Trophoblast cell (in vitro differentiated cells and primary cell): Measurements from ENCODE around the gene KCTD21.

Source experiments
- DNase-seq, 2 donors: peaks; one replicate each; pipeline ENCODE4 v3.0.0-alpha.2; 2016
- H2AFZ ChIP-seq: 2 replicates; pipeline ENCODE4 v1.6.1; 2013; ENCODE audit warnings: low read length, moderate library complexity, mild to moderate bottlenecking; ENCODE audit not compliant: insufficient read depth, poor library complexity
- H2AK5ac ChIP-seq: 2 replicates; pipeline ENCODE4 v1.6.1; 2013; ENCODE audit warnings: mild to moderate bottlenecking, low read length
- H2BK120ac ChIP-seq: 2 replicates; pipeline ENCODE4 v1.6.1; 2013; ENCODE audit warnings: low read length, mild to moderate bottlenecking, moderate library complexity; ENCODE audit not compliant: insufficient read depth, poor library complexity
- H2BK12ac ChIP-seq: 2 replicates; pipeline ENCODE4 v1.6.1; 2013; ENCODE audit warnings: mild to moderate bottlenecking, low read length, moderate library complexity
- H2BK5ac ChIP-seq: 2 replicates; pipeline ENCODE4 v1.6.1; 2013; ENCODE audit warnings: low read length, low read depth, moderate library complexity, mild to moderate bottlenecking; ENCODE audit not compliant: poor library complexity
- H3K14ac ChIP-seq: 2 replicates; pipeline ENCODE4 v1.6.1; 2013; ENCODE audit warnings: mild to moderate bottlenecking, low read length
- H3K18ac ChIP-seq: 2 replicates; pipeline ENCODE4 v1.6.1; 2013; ENCODE audit warnings: mild to moderate bottlenecking, low read length
- H3K23ac ChIP-seq: 2 replicates; pipeline ENCODE4 v1.6.1; 2013; ENCODE audit warnings: low read length
- H3K27ac ChIP-seq: 2 replicates; pipeline ENCODE4 v1.5.1; 2013; ENCODE audit warnings: low read depth, mild to moderate bottlenecking, inconsistent platforms, low read length, moderate library complexity
- H3K27me3 ChIP-seq: 2 replicates; pipeline ENCODE4 v1.6.1; 2013; ENCODE audit warnings: inconsistent platforms, mild to moderate bottlenecking, low read length, moderate library complexity; ENCODE audit not compliant: insufficient read depth
- H3K36me3 ChIP-seq, 2 experiments: 1 replicate in 1 of 2; 2 replicates in 1 of 2; pipeline ENCODE4 v1.6.1; 2013; ENCODE audit warnings: low read length in 2 of 2, mild to moderate bottlenecking in 2 of 2, moderate library complexity in 1 of 2; ENCODE audit not compliant: insufficient read depth in 2 of 2, control insufficient read depth in 1 of 2
- H3K4ac ChIP-seq: 2 replicates; pipeline ENCODE4 v1.6.1; 2013; ENCODE audit warnings: low read depth, mild to moderate bottlenecking, low read length, moderate library complexity
- H3K4me1 ChIP-seq, 2 experiments: 1 replicate in 1 of 2; 2 replicates in 1 of 2; pipeline ENCODE4 v1.6.1; 2013; ENCODE audit warnings: low read length in 2 of 2, mild to moderate bottlenecking in 2 of 2, moderate library complexity in 1 of 2; ENCODE audit not compliant: insufficient read depth in 2 of 2, control insufficient read depth in 1 of 2
- H3K4me2 ChIP-seq: 2 replicates; pipeline ENCODE4 v1.6.1; 2013; ENCODE audit warnings: inconsistent platforms, mild to moderate bottlenecking, low read length, moderate library complexity
- H3K4me3 ChIP-seq: 2 replicates; pipeline ENCODE4 v1.5.1; 2013; ENCODE audit warnings: mild to moderate bottlenecking, low read depth, low read length, inconsistent platforms
- H3K79me1 ChIP-seq: one replicate; pipeline ENCODE4 v1.6.1; 2013; ENCODE audit warnings: low read length
- H3K79me2 ChIP-seq: 2 replicates; pipeline ENCODE4 v1.6.1; 2013; ENCODE audit warnings: low read length, mild to moderate bottlenecking; ENCODE audit not compliant: control insufficient read depth, insufficient read depth, poor library complexity
- H3K9ac ChIP-seq: 2 replicates; pipeline ENCODE4 v1.6.1; 2013; ENCODE audit warnings: mild to moderate bottlenecking, low read length
- H3K9me3 ChIP-seq: 2 replicates; pipeline ENCODE4 v1.6.1; 2013; ENCODE audit warnings: low read depth, mild to moderate bottlenecking, control low read depth, inconsistent platforms, low read length; ENCODE audit not compliant: insufficient read depth
- H4K12ac ChIP-seq: 2 replicates; pipeline ENCODE4 v1.6.1; 2013; ENCODE audit warnings: low read depth, mild to moderate bottlenecking, low read length, moderate library complexity
- H4K8ac ChIP-seq: 2 replicates; pipeline ENCODE4 v1.6.1; 2013; ENCODE audit warnings: low read depth, mild to moderate bottlenecking, low read length, moderate library complexity
- H4K91ac ChIP-seq: one replicate; pipeline ENCODE4 v1.6.1; 2013; ENCODE audit warnings: low read depth, mild to moderate bottlenecking, low read length, moderate library complexity
- WGBS: extraction: QIAGEN DNeasy Blood & Tissue Kit; methylation state at CpG from one replicate; pipeline ENCODE4 v1.1.7; 2013; ENCODE audit warnings: missing lambda C conversion rate; ENCODE audit not compliant: insufficient read length, insufficient coverage; ENCODE audit errors: extremely low coverage; 5-methylcytosine and 5-hydroxymethylcytosine counted together

The KCTD21 gene

GRCh38 chr11:78202733-78203167 is 14.3 kb upstream of the KCTD21 start:
- H3K27ac ChIP-seq: no peak overlapping the region
- H2BK5ac ChIP-seq: no peak overlapping the region
- peaks cover 2% of the 10 kb centered on the region for H3K79me2 ChIP-seq
- DNase-seq: no peak
- H3K4ac ChIP-seq: no peak overlapping the region
- no peak overlapping the region for H3K23ac ChIP-seq
- H2AK5ac ChIP-seq: no peak overlapping the region
- no peak overlapping the region for H4K8ac ChIP-seq
- H4K12ac ChIP-seq: no peak overlapping the region
- WGBS: no CpG with 5 or more reads among the region's 3 CpGs
- no peak overlapping the region for H4K91ac ChIP-seq
- H3K4me3 ChIP-seq: no peak overlapping the region
- peaks cover 7 to 8% of the 10 kb centered on the region in 2 experiments for H3K4me1 ChIP-seq
- peaks cover 1% of the 10 kb centered on the region for H3K9me3 ChIP-seq
- H3K14ac ChIP-seq: no peak overlapping the region
- no peaks in the 10 kb centered on the region for H3K79me1 ChIP-seq
- no peak overlapping the region for H3K18ac ChIP-seq
- H3K4me2 ChIP-seq: no peak overlapping the region
- H2BK12ac ChIP-seq: no peak overlapping the region
- no peak overlapping the region for H2AFZ ChIP-seq
- no peak overlapping the region for H2BK120ac ChIP-seq
- no peaks in the 10 kb centered on the region for H3K27me3 ChIP-seq
- H3K9ac ChIP-seq: no peak overlapping the region
- H3K36me3 ChIP-seq: peaks cover 64 to 72% of the 10 kb centered on the region in 2 experiments

GRCh38 chr11:78201096-78201818 is 12.8 kb upstream of the KCTD21 start:
- Histone ChIP-seq H3K4me1 (peaks cover 7 to 8% of the 10 kb centered on the region in 2 experiments), H4K8ac (no peak overlapping the region), H3K4ac (no peak overlapping the region), H2BK12ac (no peak overlapping the region), H3K79me1 (no peaks in the 10 kb centered on the region), H2AFZ (no peak overlapping the region), H2AK5ac (no peak overlapping the region), H2BK120ac (no peak overlapping the region), H3K9me3 (peaks cover 2% of the 10 kb centered on the region), H3K27me3 (no peaks in the 10 kb centered on the region), H3K79me2 (no peaks in the 10 kb centered on the region), H3K9ac (no peak overlapping the region), H2BK5ac (no peak overlapping the region), H3K4me3 (no peak overlapping the region), H3K23ac (no peak overlapping the region), H3K14ac (no peak overlapping the region), H3K4me2 (no peak overlapping the region), H4K91ac (no peak overlapping the region), H3K36me3 (peaks cover 64 to 71% of the 10 kb centered on the region in 2 experiments), H4K12ac (no peak overlapping the region), H3K27ac (no peak overlapping the region), H3K18ac (no peak overlapping the region)
- WGBS: no CpG with 5 or more reads among the region's 9 CpGs
- DNase-seq: no peak

- peaks cover 7 to 8% of the 10 kb centered on the region in 2 experiments for H3K4me1 ChIP-seq
- H3K9ac ChIP-seq: no peak overlapping the region
- no peaks in the 10 kb centered on the region for H3K79me2 ChIP-seq
- H3K4me2 ChIP-seq: no peak overlapping the region
- peaks cover 2% of the 10 kb centered on the region for H3K9me3 ChIP-seq
- H3K79me1 ChIP-seq: no peaks in the 10 kb centered on the region
- H4K8ac ChIP-seq: no peak overlapping the region
- no peak overlapping the region for H3K23ac ChIP-seq
- H2AFZ ChIP-seq: no peak overlapping the region
- no peak overlapping the region for H2BK5ac ChIP-seq
- H3K27ac ChIP-seq: no peak overlapping the region
- no peak overlapping the region for H3K18ac ChIP-seq
- H3K14ac ChIP-seq: no peak overlapping the region
- peaks cover 64 to 68% of the 10 kb centered on the region in 2 experiments for H3K36me3 ChIP-seq
- WGBS: no CpG with 5 or more reads among the region's 13 CpGs
- H2BK120ac ChIP-seq: no peak overlapping the region
- H2AK5ac ChIP-seq: no peak overlapping the region
- H3K27me3 ChIP-seq: no peaks in the 10 kb centered on the region
- no peak overlapping the region for H4K12ac ChIP-seq
- no peak overlapping the region for H3K4ac ChIP-seq
- H2BK12ac ChIP-seq: no peak overlapping the region
- DNase-seq: no peak
- no peak overlapping the region for H3K4me3 ChIP-seq
- no peak overlapping the region for H4K91ac ChIP-seq
Measured at GRCh38 chr11:78200553-78200952, 12.1 kb upstream of the KCTD21 start.

GRCh38 chr11:78200061-78200460 is 11.6 kb upstream of the KCTD21 start:
- H2BK12ac ChIP-seq: no peak overlapping the region
- H3K79me1 ChIP-seq: no peaks in the 10 kb centered on the region
- no peak overlapping the region for H3K14ac ChIP-seq
- H3K4me2 ChIP-seq: no peak overlapping the region
- H3K27me3 ChIP-seq: no peaks in the 10 kb centered on the region
- H4K12ac ChIP-seq: no peak overlapping the region
- no peak overlapping the region for H2BK120ac ChIP-seq
- no peak overlapping the region for H3K4ac ChIP-seq
- no peak overlapping the region for H3K9ac ChIP-seq
- H3K4me1 ChIP-seq: peaks cover 7 to 8% of the 10 kb centered on the region in 2 experiments
- H3K9me3 ChIP-seq: peaks cover 2% of the 10 kb centered on the region
- no peak overlapping the region for H4K8ac ChIP-seq
- no peak overlapping the region for H3K4me3 ChIP-seq
- no peak overlapping the region for H3K18ac ChIP-seq
- no peak overlapping the region for H3K27ac ChIP-seq
- H2AK5ac ChIP-seq: no peak overlapping the region
- no peak overlapping the region for H2BK5ac ChIP-seq
- WGBS: no CpG with 5 or more reads among the region's 4 CpGs
- H3K36me3 ChIP-seq: peaks cover 62 to 64% of the 10 kb centered on the region in 2 experiments
- no peak for DNase-seq
- H2AFZ ChIP-seq: no peak overlapping the region
- H3K79me2 ChIP-seq: no peaks in the 10 kb centered on the region
- no peak overlapping the region for H3K23ac ChIP-seq
- H4K91ac ChIP-seq: no peak overlapping the region
